NCI-H748 treated with DMSO at 0.1 percent for 48 hours (cell line): ENCODE results near the gene FERMT3.

Experiments
- DNase-seq: peaks from one replicate; lab custom pipeline; 2025; lab: John Stamatoyannopoulos, UW

Gene FERMT3

GRCh38 chr11:64249563-64250414 is 43.3 kb downstream of the FERMT3 start:
- no peak for DNase-seq

GRCh38 chr11:64250415-64251015 is 44.0 kb downstream of the FERMT3 start:
- DNase-seq = no peak

GRCh38 chr11:64251016-64251752 is 44.7 kb downstream of the FERMT3 start, which contains the start of gene PLCB3:
TSS of gene PLCB3 (plus strand) at chr11:64251530. CDS start at chr11:64251650, 120 bp downstream.
- no peak for DNase-seq

DNA sequence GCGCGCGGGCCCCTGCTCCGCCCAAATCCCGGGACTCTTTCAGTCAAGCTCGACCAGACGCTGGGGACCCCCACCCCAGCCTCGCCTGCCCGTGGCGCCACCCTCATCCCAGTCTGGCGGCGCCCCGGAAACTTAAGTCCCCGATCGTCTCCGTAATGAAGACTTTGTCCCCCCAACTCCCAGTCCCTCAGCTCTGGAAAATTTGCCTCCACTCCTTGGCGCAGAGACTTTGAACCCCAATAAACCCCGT is 45.2 kb downstream of the FERMT3 start:
- DNase-seq = no peak

DNA sequence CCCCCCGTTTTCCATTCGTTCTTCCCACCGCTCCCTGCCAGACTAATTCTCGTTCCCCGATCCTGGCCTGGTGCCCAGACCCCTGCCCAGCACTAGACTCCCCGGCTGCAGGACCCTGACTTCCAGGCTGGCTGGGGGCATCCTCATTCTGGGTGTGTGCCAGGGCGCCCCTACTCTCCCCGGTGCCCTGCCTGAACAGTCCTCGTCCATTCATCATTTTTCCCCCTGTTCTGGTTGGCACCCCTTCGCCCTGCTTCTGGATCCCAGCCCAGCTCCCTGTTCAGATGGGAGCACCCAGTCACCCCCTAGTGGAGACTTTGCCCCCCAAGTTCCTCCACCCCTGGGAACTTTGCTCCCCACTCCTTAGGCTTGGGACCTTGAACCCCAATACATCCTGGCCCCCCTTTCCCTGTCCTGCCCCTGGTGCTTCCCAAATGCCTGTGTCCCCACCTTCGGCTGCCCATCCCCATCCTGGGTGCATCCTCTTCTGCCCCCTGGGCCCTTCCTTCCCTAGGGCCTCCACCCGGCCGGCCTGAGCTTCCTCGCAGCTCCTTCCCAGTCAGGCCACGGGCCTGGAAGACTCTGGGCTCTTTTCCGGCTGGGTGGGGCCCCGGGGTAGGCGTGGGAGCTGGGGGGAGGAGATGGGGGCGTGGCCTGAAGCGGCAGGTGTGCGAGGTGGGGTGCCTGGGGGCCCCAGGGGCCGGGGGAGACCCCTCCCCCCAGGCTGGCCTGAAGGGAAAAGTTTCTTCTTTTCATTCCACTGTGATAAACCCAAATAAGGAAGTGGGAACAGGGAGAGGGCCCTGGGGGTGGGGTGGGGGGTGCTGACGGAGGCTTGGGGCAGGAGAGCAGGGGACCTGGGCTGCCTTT is 45.7 kb downstream of the FERMT3 start:
- DNase-seq = no peak

- no peak for DNase-seq
Observed at GRCh38 chr11:64253043-64253442, 46.5 kb downstream of the FERMT3 start.

DNA sequence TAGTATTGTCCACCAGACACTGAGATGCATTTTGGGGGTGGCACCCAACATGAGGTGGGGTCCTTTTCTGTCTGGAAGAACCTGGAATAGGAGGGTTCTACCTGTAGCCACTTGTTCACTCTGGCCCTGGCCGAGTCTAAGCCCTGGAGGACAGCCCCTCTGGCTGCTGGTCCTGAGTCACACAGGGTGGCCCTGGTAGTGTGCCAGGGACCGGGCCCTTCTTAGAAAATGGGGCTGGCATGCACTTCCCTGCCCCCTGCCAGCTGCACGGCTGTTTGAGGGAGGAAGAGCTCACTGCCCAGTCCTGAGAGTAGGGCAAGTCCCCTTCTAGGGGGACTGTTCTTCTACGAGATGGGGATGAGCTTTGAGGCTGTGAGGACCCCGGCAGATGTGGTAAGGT is 47.0 kb downstream of the FERMT3 start:
- no peak for DNase-seq

GRCh38 chr11:64254326-64254725 is 47.8 kb downstream of the FERMT3 start:
- no peak for DNase-seq

DNA sequence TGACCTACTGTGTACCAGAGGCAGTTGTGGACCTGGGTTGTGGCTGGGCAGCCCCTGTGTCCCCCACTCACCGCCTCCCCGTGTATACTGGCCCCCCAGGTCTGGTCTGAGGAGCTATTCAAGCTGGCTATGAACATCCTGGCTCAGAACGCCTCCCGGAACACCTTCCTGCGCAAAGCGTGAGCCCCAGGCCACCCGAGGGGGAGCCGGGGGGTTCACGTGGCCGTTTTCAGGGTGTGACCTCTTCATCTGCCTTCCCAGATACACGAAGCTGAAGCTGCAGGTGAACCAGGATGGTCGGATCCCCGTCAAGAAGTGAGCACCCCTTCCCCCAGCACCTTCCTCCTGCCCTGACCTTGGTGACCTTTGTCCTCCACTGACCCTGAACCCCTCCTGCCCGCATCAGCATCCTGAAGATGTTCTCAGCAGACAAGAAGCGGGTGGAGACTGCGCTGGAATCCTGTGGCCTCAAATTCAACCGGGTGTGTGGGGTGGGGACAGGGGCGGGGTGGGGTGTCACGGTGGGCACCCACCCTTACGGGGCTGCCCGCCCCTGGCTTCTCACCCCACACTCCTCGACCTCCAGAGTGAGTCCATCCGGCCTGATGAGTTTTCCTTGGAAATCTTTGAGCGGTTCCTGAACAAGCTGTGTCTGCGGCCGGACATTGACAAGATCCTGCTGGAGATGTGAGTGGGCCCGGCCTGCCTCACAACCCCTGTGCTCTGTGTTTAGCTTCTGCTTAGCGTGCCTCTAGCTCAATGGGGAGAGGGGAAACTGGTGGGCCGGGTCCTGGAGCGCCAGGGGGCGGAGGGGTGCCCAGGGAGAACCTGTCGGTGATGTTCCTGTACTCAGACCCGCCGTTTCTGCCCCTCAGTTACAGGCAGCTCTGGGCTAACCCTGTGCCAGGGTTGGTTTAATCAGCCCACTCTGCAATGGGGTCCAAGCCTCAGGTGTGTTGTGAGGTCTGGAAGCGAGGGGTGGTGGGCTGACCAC is 48.9 kb downstream of the FERMT3 start:
- DNase-seq = no peak

DNA sequence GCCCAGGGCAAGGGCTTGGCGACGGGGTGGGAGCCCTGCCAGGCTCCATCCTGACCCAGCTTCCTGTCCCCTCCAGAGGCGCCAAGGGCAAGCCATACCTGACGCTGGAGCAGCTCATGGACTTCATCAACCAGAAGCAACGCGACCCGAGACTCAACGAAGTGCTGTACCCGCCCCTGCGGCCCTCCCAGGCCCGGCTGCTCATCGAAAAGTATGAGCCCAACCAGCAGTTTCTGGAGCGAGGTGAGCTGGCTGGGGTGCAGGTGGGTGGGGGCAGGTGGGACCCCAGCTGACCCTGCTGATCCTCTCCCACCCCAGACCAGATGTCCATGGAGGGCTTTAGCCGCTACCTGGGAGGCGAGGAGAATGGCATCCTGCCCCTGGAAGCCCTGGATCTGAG is 49.8 kb downstream of the FERMT3 start:
- no peak for DNase-seq

- no peak for DNase-seq
Observed at GRCh38 chr11:64258356-64258755, 51.8 kb downstream of the FERMT3 start.

GRCh38 chr11:64258946-64259532 is 52.5 kb downstream of the FERMT3 start:
- DNase-seq = no peak

DNA sequence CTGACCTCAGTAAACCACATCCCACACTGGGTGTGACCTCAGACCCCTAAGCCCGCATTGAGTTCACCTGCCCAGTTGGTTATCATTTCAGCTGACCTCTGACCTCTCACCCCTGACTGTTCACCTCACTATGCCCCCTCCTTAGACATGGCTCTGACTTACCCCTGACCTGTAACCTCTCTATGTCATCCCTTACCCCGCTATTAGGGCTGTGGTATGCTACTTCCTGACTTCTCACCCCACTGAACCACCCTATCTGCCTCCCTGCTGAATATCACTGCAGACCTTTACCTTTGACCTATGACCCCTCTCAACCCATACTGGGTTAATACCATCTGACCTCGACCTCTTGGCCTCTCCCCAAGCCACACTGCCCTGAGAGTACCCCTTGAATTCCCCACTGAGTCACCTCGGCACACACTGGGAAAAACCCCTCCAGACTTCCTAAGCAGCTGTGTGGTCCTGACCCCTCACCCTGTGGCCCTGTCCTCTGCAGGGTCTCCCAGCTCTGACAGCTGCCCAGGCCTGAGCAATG is 53.1 kb downstream of the FERMT3 start:
- no peak for DNase-seq

GRCh38 chr11:64260147-64260708 is 53.7 kb downstream of the FERMT3 start:
- DNase-seq = no peak

GRCh38 chr11:64261556-64262080 is 55.1 kb downstream of the FERMT3 start:
- no peak for DNase-seq

GRCh38 chr11:64262271-64263002 is 55.9 kb downstream of the FERMT3 start:
- DNase-seq = no peak

- DNase-seq = no peak
Observed at GRCh38 chr11:64263021-64263946, 56.8 kb downstream of the FERMT3 start.

DNA sequence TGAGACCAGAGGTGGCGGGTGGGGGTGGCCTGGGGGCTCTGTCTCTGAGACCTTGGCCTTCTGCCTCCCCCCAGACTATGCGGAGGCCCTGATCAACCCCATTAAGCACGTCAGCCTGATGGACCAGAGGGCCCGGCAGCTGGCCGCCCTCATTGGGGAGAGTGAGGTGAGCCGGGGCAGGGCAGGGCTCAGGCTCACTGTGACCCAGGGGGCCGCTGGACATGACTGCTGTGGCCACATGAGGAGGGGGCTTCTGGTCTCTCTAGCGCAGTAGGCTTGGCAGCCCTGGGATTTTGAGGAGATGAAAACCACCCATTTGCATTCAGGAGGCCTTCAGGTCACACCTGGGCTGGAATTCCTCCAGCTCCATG is 57.4 kb downstream of the FERMT3 start:
- DNase-seq = no peak
